GM12874 (cell line): ENCODE measurements around the gene MAD1L1.

Experiments
- CTCF ChIP-seq: IDR thresholded peaks from 2 replicates; pipeline ENCODE4 v1.5.1; 2011; ENCODE audit warnings: low read depth, mild to moderate bottlenecking, control low read depth, low read length, moderate library complexity; ENCODE audit not compliant: insufficient read depth

MAD1L1 gene

GRCh38 chr7:2237109-2237602, 4.4 kb upstream of the MAD1L1 start:
- TF ChIP-seq CTCF: no peak

- no peak for TF ChIP-seq CTCF
Observed at GRCh38 chr7:2233926-2234325, 1.2 kb upstream of the MAD1L1 start.

DNA sequence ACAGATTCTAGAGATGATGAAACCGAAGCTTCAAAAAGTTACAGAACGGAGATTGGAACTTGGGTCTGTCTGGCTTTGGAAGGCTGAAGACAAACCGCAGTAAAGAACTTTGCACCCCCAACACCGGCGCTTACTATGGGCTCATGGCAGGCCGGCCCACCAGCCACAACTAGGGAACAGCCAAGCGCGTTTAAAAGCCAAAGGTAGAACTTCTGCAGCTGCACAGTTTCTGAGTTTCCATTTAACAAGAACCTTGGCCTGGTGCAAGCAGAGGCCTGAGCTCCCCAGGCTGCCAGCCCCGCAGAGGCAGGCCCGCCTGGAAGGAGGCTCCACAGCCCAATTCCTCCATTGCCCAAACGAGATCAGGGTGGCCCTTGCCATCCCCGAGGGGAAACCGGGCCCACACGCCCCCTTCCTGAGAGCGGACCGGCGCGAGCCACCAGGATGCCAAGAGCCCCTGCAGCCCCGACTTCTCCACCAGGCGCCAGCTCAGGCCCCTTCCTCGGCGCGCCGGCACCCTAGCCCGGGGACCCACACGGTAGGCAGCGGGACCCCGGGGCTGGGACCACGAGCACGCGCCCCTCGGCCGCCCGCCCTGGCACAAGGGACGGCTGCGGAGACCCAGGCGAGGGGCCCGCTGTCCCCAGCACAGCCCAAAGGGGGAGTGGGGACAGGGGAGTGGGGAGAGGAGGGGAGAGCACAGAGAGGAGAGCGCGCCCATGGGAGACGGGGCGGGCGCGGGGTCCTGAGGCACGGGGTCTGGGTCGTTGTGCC, 566 bp downstream of the MAD1L1 start:
- TF ChIP-seq CTCF: no peak

DNA sequence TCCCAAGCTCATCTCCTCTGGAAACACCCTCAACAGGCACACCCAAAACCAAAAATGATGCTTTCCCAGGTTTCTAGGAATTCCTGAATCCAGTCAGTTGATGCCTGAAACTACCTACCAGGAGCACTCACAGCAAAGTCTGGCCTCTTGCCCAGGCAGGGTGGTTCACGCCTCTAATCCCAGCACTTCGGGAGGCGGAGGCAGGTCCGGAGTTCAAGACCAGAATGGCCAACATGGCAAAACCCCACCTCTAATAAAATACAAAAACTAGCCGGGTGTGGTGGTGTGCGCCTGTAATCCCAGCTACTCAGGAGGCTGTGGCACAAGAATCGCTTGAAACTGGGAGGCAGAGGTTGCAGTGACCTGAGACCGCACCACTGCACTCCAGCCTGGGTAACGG, 1.9 kb downstream of the MAD1L1 start:
- no peak for TF ChIP-seq CTCF

DNA sequence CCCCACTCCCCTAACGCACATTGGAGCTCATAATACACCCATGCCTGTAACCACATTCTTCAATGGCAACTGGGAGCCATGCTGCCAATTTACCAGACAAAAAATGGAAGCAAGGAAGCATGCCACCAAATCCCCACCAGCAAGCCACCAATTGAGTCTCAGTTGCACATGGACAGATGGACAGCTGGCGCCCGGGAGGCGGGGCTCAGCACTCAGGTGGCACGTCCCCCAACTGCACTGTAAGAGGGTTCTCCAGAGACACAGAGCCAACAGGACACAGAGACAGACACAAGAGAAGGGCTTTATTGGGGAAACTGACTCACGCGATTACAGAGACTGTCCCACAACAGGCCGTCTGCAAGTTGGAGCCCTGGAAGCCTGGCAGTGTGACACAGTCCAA, 2.5 kb downstream of the MAD1L1 start:
- no peak for TF ChIP-seq CTCF

DNA sequence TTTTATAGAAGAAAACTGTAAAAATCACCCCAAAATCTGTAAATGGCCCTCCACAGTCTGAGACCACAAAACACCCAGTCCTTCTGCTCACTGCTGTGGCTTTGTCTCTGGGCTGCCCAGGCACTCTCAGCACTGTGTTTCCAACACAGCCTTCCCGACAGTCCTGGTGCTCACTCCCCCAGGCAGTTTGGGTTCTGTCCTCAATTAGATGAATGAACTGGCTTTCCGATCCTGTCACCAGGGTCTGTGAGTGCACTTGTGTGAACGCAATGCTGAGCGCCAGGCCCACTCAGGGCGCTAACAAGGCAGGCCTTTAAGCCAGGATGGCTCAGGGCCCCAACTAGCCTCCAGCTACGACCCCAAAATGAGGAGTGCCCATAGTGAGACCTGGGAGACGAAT, 3.3 kb downstream of the MAD1L1 start:
- TF ChIP-seq CTCF: no peak

GRCh38 chr7:2228921-2229320, 3.8 kb downstream of the MAD1L1 start:
- TF ChIP-seq CTCF: no peak
